NB4 (cell line): ENCODE data around the gene FGF2.
A peak's percentile ranks its signal among the peaks of the same experiment; 100 is the strongest.

Experiments used
- DNase-seq: peaks from one replicate; pipeline ENCODE4 v3.0.0; 2010; ENCODE audit warnings: low read depth
- H3K4me3 ChIP-seq: one replicate; pipeline ENCODE4 v1.5.1; 2011; ENCODE audit warnings: mild to moderate bottlenecking, low read depth, low read length, moderate library complexity
- MYC ChIP-seq: IDR thresholded peaks from 2 replicates; pipeline ENCODE4 v1.6.1; 2011; ENCODE audit warnings: low read depth, low read length
- POLR2A ChIP-seq: IDR thresholded peaks from 2 replicates; pipeline ENCODE4 v1.6.1; 2011; ENCODE audit warnings: mild to moderate bottlenecking; ENCODE audit not compliant: insufficient read length; ENCODE audit errors: extremely low read depth
- TF ChIP-seq, protein P1 (sequence below): IDR thresholded peaks from one replicate; pipeline ENCODE4 v1.5.1; 2012; ENCODE audit warnings: low read depth, low read length
- TF ChIP-seq, protein P2 (sequence below): IDR thresholded peaks from 2 replicates; pipeline ENCODE4 v1.6.1; 2011; ENCODE audit warnings: low read depth, low read length

Gene FGF2

DNA sequence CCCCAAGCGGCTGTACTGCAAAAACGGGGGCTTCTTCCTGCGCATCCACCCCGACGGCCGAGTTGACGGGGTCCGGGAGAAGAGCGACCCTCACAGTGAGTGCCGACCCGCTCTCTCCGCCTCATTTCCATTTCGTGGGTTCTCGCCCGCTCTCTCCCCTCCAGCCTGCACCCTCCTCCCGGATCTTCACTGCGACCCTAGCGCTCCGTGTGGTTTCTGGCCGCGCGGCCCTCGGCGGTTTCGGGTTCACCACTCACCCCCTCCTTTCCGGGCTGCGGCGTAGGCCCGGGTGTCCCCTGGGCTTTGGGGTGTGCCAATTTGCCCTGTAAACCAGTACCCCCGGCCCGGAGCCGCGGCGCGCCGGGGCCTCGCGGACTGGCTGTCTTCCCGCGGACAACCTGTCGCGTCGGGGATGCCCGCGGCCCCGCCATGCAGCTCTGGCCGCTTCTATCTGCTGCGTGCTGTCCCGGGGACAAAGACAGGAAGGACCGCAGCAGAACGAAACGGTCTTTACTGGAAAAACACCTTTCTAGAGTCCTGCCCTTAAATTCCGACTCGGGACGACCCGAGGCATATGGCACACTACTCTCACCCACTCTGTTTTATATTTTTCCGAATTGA lies 737 bp downstream of the FGF2 start:
- H3K4me3 ChIP-seq, result no peak overlapping the region
- DNase-seq, result peak; percentile 77
- TF ChIP-seq MYC (no peak), POLR2A (no peak)
- TF ChIP-seq, protein P1, sequence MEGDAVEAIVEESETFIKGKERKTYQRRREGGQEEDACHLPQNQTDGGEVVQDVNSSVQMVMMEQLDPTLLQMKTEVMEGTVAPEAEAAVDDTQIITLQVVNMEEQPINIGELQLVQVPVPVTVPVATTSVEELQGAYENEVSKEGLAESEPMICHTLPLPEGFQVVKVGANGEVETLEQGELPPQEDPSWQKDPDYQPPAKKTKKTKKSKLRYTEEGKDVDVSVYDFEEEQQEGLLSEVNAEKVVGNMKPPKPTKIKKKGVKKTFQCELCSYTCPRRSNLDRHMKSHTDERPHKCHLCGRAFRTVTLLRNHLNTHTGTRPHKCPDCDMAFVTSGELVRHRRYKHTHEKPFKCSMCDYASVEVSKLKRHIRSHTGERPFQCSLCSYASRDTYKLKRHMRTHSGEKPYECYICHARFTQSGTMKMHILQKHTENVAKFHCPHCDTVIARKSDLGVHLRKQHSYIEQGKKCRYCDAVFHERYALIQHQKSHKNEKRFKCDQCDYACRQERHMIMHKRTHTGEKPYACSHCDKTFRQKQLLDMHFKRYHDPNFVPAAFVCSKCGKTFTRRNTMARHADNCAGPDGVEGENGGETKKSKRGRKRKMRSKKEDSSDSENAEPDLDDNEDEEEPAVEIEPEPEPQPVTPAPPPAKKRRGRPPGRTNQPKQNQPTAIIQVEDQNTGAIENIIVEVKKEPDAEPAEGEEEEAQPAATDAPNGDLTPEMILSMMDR, result no peak
- TF ChIP-seq, protein P2, sequence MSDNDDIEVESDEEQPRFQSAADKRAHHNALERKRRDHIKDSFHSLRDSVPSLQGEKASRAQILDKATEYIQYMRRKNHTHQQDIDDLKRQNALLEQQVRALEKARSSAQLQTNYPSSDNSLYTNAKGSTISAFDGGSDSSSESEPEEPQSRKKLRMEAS, result no peak

DNA sequence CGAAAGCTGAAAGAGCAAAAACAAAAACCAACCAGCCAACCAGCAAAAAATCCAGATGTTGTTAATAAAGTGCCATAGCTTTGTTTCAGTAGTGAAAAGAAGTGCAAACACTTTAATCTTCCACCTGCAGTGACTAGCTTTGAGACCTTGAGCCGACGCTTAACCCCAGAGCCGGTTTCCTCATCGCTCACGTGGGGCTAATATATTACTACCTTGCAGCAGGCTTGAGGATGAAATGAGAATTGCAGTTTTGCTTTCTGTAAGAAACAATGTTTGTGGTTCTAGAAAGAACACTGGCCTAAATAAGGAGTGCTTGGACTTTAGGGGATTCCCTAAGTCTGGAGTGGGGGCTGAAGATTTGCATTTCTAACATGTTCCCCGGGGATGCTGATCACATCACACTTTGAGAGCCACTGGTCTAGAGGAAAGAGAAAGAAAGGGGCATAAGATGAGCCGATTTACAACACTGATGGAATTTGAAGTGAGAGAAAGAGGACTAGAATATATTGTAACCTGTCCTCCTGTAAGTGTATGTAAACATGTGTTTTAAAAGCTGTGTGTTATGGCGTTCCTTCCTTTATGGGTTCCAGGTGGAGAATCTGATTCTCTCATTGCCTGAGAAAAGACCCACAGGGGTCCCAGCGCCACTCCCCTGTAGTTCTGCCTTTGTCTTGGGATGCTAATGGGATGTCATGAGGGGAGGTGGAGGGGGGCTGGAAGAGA lies 1.4 kb downstream of the FGF2 start:
- TF ChIP-seq, protein P1, result no peak
- TF ChIP-seq MYC (no peak), POLR2A (no peak)
- TF ChIP-seq, protein P2, result no peak
- peak; percentile 19 for DNase-seq
- H3K4me3 ChIP-seq, result no peak overlapping the region

DNA sequence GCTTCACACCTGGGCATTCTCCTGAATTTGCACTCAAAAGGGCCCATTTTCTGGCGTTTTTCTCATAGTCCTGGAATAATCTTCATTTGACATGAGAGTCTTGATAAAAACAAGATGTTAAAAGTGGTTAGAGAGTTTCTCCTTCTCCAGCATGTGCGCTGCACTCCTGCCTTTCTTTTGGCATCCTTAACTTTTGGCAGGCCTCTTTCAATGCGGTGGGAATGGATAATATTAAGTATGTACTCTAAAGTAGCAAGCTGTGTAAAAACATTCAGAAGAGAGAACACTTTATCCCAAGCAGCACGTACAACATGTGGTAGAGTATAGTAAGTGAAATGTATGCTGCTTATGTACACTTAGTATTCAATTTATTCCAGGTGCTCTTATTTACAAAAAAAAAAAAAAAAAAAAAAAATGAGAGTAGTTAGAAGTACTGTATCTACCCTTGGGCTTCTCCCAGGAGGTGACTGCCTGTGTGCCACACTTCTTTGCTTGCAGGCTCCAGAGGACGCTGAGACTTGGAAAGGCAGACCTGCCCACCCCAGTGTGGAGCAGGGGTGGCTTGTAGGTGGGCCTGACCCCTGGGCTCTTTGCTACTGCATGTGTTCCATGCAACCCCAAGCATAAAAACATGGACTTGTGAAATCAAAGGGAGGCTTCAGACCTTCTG lies 3.9 kb downstream of the FGF2 start:
- no peak overlapping the region for H3K4me3 ChIP-seq
- no peak for DNase-seq

DNA sequence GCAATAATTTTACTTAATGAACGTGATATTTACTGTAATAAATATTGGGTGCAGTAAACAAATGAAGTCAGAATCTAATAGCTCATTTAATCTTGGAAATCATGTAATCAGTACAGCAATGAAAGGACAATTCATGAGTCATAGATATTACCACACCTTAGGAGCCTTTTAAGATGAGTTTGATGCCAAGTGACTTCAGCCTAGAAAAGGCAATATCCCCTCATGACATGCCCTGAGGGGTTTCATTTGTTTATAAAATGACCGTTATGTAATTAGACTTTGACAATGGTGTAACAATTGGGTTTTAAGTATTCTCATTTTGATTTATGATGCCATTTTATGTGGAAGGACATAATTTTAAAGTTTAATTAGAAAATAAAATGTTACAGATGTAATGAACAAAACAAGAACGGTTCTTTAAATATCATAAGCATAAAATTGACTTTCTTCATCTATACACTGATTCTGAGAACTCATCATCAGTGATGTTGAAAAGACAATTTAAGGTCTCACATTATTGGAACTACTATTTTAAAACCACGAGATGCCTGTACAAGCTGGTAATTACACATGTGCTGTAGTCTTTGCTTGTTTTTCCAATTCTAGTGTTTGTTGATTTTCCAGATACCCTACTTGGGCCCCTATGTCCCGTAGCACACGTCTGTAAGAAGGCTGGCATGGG lies 5.0 kb downstream of the FGF2 start:
- H3K4me3 ChIP-seq, result no peak overlapping the region
- DNase-seq, result no peak
- TF ChIP-seq MYC, result no peak
- TF ChIP-seq, protein P2, result no peak
- TF ChIP-seq, protein P1, result no peak
- TF ChIP-seq POLR2A, result no peak

More for the DNA sequence above, 3.9 kb downstream of the FGF2 start:
- TF ChIP-seq, protein P2, result no peak
- no peak for TF ChIP-seq MYC
- no peak for TF ChIP-seq POLR2A
- TF ChIP-seq, protein P1, result no peak

DNA sequence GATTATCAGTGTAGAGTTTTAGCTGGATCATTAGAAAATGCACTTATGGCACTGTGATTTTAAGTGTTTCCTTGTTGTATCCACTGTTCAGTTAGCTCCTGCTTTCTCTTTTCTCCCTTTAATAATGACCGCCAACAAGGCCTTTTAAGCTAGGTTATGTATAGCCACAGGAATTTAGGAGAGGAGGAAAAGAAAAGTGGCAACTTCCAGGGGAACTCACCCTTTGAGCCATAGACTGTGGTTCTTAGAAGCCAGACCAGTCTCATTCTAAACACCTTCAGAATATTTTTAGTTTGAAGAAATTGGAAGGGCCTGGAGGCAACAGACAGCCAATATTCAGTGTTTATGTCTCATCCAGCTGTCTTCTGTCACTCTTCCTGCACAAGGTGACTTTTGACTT lies 6.1 kb downstream of the FGF2 start:
- no peak overlapping the region for H3K4me3 ChIP-seq

More for the DNA sequence above, 6.1 kb downstream of the FGF2 start:
- DNase-seq, result no peak
- TF ChIP-seq, protein P1, result no peak
- TF ChIP-seq POLR2A, result no peak
- TF ChIP-seq, protein P2, result no peak
- TF ChIP-seq MYC, result no peak
